HG03139 (cell line): ENCODE data around the gene AK8.
"Not testable (repeated sequence)": the region's sequence is repeated elsewhere in the genome, so short reads cannot be mapped to it uniquely, and the experiment has no call there.

Experiments
- ATAC-seq: cut with Tn5 transposase; IDR thresholded peaks from one replicate; pipeline ENCODE4 v1.9.1; 2021; ENCODE audit not compliant: unreplicated experiment

The AK8 gene

DNA sequence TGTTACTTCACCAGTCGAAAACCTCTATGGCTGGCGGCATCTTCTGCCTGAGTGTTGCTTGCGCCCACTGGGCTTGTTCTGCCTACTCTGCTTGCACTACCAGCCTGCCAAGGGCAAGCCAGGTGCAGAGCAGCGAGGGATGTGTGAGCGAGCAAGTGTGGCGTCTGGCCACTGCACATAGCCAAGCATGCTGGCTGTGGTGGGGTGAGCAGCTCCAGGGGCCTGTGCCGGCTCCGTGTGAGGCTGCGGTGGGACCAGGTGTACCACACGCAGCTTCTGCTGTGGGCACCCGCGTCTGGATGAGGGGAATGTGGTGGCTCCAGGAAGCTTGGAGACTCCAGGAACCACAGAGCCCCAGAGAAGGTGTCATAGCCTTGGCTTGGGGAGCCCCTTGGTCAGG, 156.4 kb downstream of the AK8 start:
- no peak for ATAC-seq

DNA sequence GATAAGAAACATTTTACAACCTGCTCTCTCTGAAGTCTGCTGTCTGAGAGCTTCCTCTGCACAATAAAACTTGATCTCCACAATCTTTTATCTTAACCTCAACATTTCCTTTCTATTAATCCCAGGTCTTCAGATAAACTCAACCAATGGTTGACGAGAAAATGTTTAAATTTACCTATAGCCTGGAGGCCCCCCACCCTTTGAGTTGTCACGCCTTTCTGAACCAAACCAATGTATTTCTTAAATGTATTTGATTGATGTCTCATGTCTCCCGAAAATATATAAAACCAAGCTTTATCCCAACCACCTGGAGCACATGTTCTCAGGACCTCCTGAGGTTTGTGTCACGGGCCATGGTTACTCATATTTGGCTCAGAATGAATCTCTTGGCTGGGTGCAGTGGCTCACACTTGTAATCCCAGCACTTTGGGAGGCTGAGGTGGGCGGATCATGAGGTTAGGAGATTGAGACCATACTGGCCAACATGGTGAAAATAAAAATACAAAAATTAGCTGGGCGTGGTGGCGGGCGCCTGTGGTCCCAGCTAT, 159.6 kb downstream of the AK8 start:
- ATAC-seq, result not testable (repeated sequence)

DNA sequence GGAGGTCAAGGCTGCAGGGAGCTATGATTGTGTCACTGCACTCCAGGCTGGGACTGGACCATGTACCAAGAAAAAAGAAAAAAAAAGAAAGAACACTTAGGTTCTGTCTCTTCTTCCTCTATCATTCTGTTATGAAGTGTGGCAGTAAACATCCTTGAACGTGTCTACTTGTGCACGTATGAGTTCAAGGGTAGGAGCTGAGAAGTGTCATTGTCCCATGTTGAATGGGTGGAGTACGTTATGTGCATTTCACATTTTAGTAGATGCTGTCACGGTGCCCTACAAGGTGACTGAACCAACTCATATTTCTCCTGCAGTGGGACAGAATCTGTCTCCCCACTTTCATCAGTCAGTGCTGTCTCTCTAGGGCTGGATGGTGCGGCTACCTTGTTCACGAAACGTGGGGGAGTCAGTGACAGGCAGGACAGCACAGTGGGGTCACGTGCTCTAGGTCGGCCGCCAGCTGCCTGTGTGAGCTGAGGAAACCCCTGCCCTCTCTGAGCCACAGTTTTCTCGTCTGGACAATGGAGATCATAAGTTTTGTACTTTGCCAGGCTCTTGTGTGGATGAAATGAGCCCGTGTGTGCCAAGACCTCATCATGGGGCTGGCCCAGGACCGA, 160.6 kb downstream of the AK8 start:
- no peak for ATAC-seq

DNA sequence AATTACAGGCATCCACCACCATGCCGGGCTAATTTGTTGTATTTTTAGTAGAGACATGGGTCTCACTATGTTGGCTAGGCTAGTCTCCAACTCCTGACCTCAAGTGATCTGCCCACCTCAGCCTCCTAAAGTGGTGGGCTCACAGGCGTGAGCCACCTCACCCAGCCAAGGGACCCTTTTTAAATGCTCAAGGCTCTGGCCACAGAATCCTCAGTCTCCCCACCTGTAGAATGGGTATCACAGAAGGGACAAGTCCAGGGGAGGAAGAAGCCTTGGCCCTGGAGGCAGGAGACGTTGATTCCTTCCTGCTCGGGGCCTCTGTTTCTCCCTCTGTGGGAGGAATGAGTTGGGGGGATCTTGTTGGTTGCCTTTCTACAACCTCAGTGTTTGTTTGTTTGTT, 162.1 kb downstream of the AK8 start:
- ATAC-seq, result no peak

DNA sequence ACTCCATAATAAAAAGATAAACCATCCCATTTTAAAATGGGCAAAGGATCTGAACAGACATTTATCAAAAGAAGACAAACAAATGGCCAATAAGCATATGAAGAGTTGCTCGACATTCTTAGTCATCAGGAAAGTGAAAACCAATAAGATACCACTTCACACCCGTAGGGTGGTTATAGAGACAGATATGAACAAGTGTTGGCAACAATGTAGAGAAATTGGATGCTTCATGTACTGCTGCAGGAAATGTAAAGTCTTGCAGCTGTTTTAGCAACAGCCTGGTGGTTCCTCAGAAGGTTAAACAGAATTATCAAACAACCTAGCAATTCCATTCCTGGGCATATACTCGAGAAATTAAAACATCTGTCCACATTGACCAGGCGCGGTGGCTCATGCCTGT, 165.3 kb downstream of the AK8 start:
- ATAC-seq, result no peak

DNA sequence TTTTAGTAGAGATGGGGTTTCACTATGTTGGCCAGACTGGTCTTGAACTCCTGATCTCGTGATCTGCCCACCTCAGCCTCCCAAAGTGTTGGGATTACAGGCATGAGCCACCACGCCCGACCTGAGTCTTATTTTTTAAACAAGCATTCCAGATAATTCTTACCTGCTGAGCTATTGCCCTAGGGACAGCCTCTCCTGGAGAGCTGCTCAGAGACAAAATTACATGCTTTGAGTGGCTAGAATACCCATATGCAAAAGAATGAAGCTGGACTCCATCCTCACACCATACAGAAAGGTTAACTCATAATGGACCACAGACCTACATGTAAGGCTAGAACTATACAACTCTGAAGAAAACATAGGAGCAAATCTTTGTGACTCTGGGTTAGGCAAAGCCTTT, 166.2 kb downstream of the AK8 start:
- no peak for ATAC-seq

DNA sequence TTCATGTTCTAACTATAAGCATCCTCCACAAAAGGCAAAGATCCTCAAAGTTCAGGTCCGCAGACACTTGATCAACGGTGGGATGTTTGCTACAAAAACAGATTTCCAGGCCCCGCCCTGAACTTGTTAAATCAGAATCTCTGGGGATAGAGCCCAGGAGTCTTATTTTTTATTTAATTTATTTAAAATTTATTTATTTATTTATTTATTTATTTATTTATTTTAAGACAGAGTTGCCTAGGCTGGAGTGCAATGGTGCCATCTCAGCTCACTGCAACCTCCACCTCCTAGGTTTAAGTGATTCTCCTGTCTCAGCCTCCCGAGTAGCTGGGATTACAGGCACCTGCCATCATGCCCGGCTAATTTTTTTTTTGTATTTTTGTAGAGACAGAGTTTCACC, 166.9 kb downstream of the AK8 start:
- ATAC-seq, result not testable (repeated sequence)

DNA sequence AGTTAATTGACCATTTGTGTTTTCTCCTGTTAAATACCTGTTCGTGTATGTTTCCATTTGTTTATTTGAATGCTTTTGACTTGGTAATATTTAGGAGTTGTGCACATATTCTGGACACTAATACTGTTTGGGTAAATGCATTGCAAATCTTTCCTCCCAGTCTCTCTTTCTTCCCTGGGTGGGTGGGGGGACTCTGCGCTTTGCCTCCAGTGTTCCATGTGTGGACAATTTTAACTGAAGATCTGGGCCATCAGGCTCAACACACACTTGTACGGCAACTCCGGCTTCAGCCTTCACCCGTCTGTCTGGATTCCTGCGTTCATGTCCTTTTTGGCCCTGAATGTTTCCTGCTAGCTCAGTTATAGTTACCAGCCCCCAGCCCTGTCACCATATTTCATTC, 167.8 kb downstream of the AK8 start:
- ATAC-seq, result no peak

DNA sequence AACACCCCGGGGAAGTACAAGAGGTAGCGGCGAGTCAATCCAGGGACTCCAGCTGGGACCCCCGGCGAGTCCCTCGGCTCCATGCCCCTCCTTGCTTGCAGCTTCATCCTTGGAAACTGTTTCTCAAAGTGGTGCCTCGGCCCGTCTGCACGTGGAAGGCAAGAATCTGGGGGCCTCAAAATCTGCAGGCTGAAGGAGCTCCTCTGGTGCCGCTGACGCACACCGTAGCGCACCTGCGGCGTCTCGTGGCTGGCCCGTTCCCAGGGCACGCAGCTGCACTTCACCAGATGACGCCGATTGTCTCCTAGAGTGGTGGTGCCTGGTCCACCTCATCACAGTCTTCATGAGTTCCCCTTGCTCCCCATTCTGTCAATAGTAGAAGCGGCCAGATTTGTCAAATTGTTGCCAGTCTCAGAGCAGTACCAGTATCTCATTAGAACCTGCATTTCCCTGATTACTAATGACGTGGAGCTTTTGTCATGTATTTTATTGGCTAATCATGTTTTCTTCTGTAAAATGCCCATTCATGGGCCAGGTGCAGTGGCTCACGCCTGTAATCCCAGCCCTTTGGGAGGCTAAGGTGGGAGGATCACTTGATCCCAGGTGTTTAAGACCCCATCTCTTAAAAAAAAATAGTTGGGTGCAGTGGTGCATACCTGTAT, 169.2 kb downstream of the AK8 start:
- no peak for ATAC-seq

DNA sequence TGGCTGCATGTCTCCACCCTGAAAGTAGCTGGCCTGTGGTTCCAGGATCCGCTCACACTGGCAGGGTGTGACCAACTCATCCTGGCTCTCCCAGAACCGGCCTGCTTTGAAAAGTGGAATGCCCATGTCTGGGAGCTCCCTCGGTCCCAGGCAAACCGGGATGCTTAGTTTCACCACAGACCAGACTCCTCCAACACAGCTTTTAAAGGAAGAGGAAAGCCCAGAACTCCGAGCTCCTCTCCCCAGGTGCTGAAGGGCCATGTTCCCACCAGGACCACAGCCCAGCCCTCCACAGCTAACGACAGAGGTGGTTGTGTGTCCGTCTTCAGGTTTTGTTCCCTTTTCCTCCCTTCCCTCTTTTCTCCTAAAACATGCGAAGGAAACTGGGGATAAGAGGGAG, 169.8 kb downstream of the AK8 start:
- ATAC-seq, result no peak

DNA sequence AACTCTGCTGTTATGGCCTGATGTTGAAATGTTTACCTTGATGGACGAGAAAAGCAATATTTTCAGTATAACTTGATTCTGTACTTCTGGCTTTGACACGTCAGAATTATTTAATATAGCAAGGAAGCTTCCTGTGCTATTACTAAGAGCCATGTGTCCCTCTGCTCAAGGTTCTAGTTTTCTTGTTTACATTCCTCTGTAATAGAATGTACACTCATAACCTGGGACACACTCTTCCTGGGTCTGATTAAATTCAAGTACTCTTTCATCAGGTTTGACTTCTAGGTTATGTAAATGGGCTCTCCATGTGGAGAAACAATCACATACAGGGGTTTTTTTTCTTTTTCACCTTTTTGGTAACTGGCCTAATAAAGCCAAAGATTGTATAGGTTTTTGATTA, 174.7 kb downstream of the AK8 start:
- no peak for ATAC-seq

DNA sequence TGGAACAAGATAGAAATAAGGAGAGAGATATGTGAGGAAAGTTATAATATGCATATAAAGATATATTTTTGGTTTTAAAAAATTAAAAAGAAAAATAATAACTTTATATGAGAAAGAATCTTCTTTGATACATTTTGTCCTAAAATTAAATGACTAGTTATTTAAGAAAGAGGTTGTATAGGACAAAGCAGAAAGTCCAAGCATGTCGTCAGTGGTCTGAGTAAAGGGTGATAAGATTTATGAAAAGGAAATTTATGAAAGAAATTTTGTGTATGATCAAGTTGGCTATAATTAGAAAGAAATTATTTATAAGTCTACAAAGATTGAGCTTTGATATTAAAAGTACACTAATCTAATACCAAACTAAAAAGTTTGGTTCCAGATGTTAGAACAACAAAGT, 175.8 kb downstream of the AK8 start:
- ATAC-seq, result no peak

DNA sequence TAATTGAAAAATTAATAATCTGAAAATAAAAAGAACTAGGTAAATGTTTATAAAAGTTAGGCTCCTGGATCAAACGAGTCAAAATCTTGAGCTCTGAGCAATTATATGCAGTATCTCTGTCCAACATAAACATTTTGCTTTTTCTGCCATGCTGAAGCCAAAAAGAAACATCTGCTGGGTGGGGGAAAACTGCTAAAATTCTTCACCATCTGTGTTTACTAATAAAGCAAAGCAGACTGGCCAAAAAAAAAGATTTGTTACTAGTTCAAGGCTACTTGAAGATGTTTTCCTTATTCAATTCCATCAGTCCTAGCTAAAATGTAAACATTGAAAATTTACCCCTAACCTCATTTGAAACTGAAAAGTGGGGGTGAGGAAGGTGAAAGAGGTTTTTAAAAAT, 178.1 kb downstream of the AK8 start:
- ATAC-seq, result no peak

DNA sequence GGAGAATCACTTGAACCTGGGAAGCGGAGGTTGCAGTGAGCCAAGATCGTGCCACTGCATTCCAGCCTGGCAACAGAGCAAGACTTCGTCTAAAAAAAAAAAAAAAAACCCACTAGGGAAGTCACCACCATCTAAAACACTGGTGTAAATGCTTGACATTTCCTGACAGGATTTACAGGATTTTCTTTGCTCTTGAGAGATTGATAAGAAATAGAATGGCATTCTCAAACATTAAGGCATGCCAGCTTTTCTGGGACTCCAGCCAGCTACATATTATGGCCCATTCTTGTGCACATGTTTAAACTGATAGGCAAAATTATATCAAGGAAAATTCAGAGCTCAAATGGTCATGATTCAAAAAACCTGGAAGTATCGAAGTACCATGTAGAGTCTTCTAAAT, 179.1 kb downstream of the AK8 start:
- no peak for ATAC-seq

DNA sequence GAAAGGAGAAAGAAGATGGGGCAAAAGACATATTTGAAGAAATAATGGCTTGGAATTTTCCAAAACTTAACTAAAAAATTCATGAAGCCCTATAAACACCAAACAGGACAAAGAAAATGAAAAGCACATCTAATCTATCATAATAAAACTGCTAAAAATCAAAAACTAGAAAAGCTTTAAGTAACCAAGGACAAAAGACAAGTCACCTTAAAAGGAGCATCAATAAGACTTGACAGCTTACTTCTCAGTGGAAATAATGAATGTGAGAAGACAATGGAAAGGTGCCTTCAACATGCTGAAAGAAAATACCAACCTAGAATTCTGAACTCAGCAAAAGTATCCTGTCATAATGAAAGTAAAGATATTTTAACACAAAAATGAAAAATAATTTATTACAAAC, 180.9 kb downstream of the AK8 start:
- ATAC-seq, result no peak

DNA sequence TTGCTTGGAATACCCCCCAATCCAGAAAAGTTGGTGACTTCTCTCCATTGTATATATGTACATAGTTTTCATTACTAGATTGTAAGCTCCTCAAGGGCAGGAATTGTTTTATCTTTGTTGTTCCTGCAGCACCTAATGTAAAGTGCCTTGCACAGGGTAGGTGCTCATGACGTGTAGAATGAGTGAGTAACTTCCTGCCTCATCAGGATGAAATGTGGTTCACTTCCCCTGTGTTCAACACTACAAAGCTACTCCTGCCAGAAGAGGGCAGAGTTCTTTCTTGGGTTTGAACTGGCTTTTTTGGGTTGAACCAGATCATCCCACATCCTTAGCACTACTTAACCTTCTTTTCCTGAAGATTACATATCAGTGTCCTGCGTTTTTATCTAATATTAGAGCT, 183.9 kb downstream of the AK8 start:
- no peak for ATAC-seq

DNA sequence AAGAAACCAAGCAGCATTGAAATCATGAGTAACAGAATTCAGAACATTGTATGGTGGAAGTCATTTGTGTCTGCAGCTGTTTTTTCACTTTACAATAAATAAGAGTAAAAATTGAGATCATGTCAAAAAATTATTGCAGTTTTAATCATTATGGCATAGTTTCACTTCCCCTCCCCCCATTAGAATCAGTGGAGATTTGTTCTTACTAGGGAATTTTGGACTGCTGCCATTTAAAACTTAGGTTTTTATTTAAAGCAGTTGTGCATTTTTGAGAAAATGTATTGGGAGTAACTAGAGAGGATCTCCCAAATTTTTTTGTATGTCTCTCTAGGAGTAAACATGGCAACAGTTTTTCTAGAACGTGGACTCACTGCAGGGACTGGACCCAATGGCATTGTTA, 187.4 kb downstream of the AK8 start:
- no peak for ATAC-seq

DNA sequence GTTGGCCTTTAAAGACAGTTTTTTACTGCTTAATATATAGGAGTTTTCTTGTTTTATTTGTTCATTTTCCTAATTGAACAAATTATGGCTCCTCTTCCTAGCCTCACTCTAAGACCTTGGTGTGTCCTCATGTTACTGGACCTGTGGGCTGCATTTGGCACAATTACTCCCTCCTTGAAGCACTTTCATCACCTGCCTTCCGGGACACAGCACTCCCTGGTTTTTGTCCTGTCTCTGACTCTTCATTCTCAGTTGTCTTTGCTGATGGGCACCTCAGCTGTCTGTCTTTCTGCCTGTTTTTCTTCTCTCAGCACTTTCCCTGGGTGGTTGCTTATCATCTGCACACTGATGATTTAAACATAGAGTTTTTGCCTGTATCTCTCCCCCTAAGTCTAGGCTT, 194.2 kb downstream of the AK8 start:
- no peak for ATAC-seq

DNA sequence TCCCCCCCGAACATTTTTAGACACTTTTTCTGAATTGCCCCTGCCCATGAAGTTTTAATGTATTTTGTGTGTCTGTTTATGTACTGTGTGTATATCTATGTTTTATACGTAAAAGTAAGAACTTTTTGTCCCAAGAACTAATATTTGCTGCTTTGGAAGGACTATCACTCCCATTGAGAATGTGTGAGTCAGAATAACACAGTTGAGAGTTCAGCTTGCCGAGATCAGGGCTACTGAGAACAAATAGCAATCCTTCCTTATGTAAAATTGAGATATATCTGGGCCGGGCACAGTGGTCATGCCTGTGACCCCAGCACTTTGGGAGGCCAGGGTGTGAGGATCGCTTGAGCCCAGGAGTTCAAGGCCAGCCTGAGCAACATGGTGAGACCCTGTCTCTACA, 196.5 kb downstream of the AK8 start:
- no peak for ATAC-seq

DNA sequence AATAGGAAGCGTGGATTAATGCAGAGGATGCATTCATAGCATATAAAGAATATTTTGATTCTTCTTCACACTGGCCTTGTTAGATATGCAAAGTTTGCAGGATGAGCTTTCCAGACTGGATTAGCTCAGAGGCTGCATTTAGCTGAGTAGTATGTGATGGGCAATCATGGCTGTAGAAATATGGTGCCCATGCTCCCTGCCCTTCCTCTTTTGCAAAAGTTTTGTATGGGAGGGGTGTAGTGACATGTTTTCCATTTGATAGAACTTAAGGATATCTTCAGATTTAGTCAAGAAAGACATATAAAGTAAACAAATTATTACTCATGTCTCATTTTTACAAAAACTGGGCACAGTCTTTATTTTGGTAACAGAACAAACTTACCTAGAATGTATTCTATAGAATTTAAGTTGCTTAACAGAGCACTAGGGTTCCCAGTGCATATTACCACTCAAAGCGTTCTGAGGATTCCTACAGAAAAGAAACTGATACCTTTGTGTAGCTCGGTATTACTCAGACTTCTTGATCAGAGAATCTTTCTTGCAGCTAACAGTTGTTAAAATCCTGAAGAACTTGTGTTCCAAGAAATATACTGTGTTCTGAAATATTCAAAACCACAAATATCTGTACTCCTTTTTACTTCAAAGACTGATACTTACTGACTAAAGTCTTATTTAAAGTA, 198.0 kb downstream of the AK8 start:
- ATAC-seq, result no peak

DNA sequence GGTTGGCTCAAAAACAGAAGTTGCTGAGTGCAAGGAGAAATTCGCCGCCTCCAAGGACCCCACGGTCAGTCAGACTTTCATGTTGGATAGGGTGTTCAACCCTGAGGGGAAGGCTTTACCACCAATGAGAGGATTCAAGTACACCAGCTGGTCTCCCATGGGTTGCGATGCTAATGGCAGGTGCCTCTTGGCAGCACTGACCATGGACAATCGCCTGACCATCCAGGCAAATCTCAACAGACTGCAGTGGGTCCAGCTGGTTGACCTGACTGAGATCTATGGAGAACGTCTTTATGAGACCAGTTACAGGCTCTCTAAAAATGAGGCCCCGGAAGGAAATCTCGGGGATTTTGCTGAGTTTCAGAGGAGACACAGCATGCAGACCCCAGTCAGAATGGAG, 200.1 kb downstream of the AK8 start:
- no peak for ATAC-seq
